Spleen (tissue), 7 donors: ENCODE results near the gene GSG1L.

ENCODE experiments used
- CTCF ChIP-seq, 11 experiments: fragments of 200-600 bp in 7 of 11; fragments of 450-650 bp in 4 of 11; sonication (generic) in 4 of 11; IDR thresholded peaks in 8 of 11; conservative IDR thresholded peaks in 3 of 11; 1 replicate in 7 of 11; 2 replicates in 4 of 11; pipeline versions ENCODE4 v1.4.0 to v1.8.0; 2016 to 2021; ENCODE audit warnings: antibody characterized with exemption in 11 of 11, inconsistent platforms in 4 of 11, mild to moderate bottlenecking in 1 of 11
- POLR2A ChIP-seq, 3 donors: fragments of 450-650 bp; IDR thresholded peaks; one replicate each; pipeline ENCODE4 v1.5.1; 2017; ENCODE audit warnings: antibody characterized with exemption in 3 of 3, mild to moderate bottlenecking in 1 of 3
- POLR2AphosphoS5 ChIP-seq, 3 donors: sonication (generic); formaldehyde crosslinking; IDR thresholded peaks; one replicate each; pipeline ENCODE4 v1.5.1; 2017; ENCODE audit warnings: antibody characterized with exemption in 3 of 3
- donor health status: DM: no; HTN: no; CAD: no; lungs with moderate emphysema.
- donor health status: DM: no; HTN: no; CAD: no.
- donor health status: DM: no; HTN: no; CAD: no.

GRCh38 chr16:28072087-28072486 lies 8.6 kb upstream of the GSG1L start:
- no peak for TF ChIP-seq CTCF (IDR thresholded peaks at IDR 0.05 in 8 of 11, conservative IDR thresholded peaks at IDR 0.05 in 3 of 11)
- TF ChIP-seq POLR2A (IDR thresholded peaks at IDR 0.05): no peak
- TF ChIP-seq POLR2AphosphoS5 (IDR thresholded peaks at IDR 0.05): no peak
